Lung (tissue), 12 donors: ENCODE results near the gene CIBAR2. TPM values are rescaled to one million over a fixed set of nuclear protein-coding genes. Genes with fewer than 3 reads are reported as not detected.

ENCODE experiments used
- ATAC-seq: fragments of 200-7000 bp; cut with Tn5 transposase; one replicate; pipeline ENCODE4 v1.9.1; 2020; ENCODE audit warnings: moderate number of reproducible peaks; ENCODE audit not compliant: insufficient read depth, low FRiP score
- DNase-seq, 3 donors: peaks; one replicate each; pipeline ENCODE4 v3.0.0-alpha.2; 2013 to 2017
- H3K27ac ChIP-seq, 2 donors: one replicate each; pipeline ENCODE4 v1.5.1; 2013; ENCODE audit warnings: mild to moderate bottlenecking in 2 of 2, moderate library complexity in 2 of 2, control low read depth in 1 of 2, inconsistent platforms in 1 of 2, low read depth in 1 of 2, low read length in 1 of 2
- H3K27me3 ChIP-seq, 3 donors: one replicate each; pipeline ENCODE4 v1.5.1; 2013; ENCODE audit warnings: low read length in 2 of 3; ENCODE audit not compliant: control insufficient read depth in 3 of 3, insufficient read depth in 3 of 3
- H3K36me3 ChIP-seq, 4 donors: one replicate each; pipeline ENCODE4 v1.5.1; 2013; ENCODE audit warnings: low read length in 4 of 4, mild to moderate bottlenecking in 1 of 4, moderate library complexity in 1 of 4; ENCODE audit not compliant: control insufficient read depth in 4 of 4, insufficient read depth in 4 of 4
- H3K4me1 ChIP-seq, 5 donors: one replicate each; pipeline ENCODE4 v1.5.1; 2013; ENCODE audit warnings: low read length in 5 of 5, mild to moderate bottlenecking in 2 of 5, moderate library complexity in 1 of 5; ENCODE audit not compliant: control insufficient read depth in 5 of 5, insufficient read depth in 5 of 5
- H3K4me3 ChIP-seq: one replicate; pipeline ENCODE4 v1.5.1; 2013; ENCODE audit warnings: mild to moderate bottlenecking, control low read depth, moderate library complexity
- H3K9ac ChIP-seq, 2 donors: one replicate each; pipeline ENCODE4 v1.5.1; 2013; ENCODE audit warnings: low read length in 2 of 2, control low read depth in 1 of 2; ENCODE audit not compliant: insufficient read depth in 1 of 2
- H3K9me3 ChIP-seq, 4 donors: one replicate each; pipeline ENCODE4 v1.5.1; 2013; ENCODE audit warnings: low read length in 3 of 4, mild to moderate bottlenecking in 1 of 4, moderate library complexity in 1 of 4; ENCODE audit not compliant: control insufficient read depth in 4 of 4, insufficient read depth in 3 of 4
- CTCF ChIP-seq: IDR thresholded peaks from 2 replicates; pipeline ENCODE4 v1.5.1; 2012; ENCODE audit warnings: mild to moderate bottlenecking; ENCODE audit errors: control extremely low read depth, extremely low read depth
- WGBS, 2 donors: extraction: QIAGEN DNeasy Blood & Tissue Kit; methylation state at CpG; one replicate each; pipeline ENCODE4 v1.1.7; 2013; 5-methylcytosine and 5-hydroxymethylcytosine counted together
- polyA plus RNA-seq, 2 donors: library from polyadenylated mRNA; stranded (reverse); fragments of 200-250 nt; gene quantifications; one replicate each; pipeline ENCODE4 v1.2.1, GENCODE V29; 2013
- total RNA-seq, 2 donors: library from RNA; depleted of rRNA in 1 of 2; stranded (reverse); fragments of >200 nt in 1 of 2; gene quantifications; one replicate each; pipeline ENCODE4 v1.2.1, GENCODE V29; 2014 to 2021
- donor health status: control.
- donor health status: control.
- donor health status: Bipolar disorder and iron deficiency.
- donor health status: healthy.
- donor health status: DM: yes; HTN: yes; CAD: no.

Gene CIBAR2
- total and polyA plus RNA-seq, 4 donors: 11.8 to 49.0 (median 18.9) TPM

GRCh38 chr16:85150331-85150940 is 38.2 kb upstream of the CIBAR2 start:
- DNase-seq: no peak
- Histone ChIP-seq H3K9me3 (no peaks in the 10 kb centered on the region), H3K9ac (peak overlapping the region in 1 of 2 donors; percentile 24), H3K4me3 (no peak overlapping the region), H3K36me3 (no peaks in the 10 kb centered on the region), H3K27ac (no peak overlapping the region), H3K27me3 (no peaks in the 10 kb centered on the region), H3K4me1 (peaks cover 3 to 26% (median 14%) of the 10 kb centered on the region in 5 donors)
- no peak for ATAC-seq
- no peak for TF ChIP-seq CTCF
- 95 to 97% methylated on average over 9 of the region's 9 CpGs for WGBS, 2 donors

DNA sequence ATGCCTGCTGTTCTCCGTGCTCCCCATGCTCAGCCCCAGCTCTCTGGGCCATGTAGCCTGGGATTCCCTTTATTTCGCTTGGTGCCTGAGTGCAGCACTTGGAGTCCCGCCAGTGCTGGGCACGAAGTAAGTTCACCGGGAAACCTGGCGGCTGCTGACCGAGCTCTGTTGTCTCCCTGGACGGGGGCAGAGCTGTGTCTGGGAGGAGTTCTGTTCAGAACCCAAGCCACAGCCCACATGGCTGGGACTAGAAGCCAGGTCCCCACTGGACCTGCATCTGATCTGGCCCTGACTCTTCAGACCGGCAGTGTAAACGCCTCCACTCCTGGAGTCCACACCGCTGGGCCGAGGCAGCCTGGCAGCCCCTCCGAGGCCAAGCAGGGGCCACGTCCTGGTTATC is 37.5 kb upstream of the CIBAR2 start:
- no peak for TF ChIP-seq CTCF
- Histone ChIP-seq H3K4me3 (no peak overlapping the region), H3K27me3 (no peaks in the 10 kb centered on the region), H3K27ac (no peak overlapping the region), H3K9ac (no peak overlapping the region), H3K4me1 (peaks cover 3 to 26% (median 14%) of the 10 kb centered on the region in 5 donors), H3K9me3 (no peaks in the 10 kb centered on the region), H3K36me3 (no peaks in the 10 kb centered on the region)
- DNase-seq: peak in 1 of 3 donors; percentile 21
- WGBS, 2 donors: 71 to 90% methylated on average over 14 of the region's 14 CpGs
- ATAC-seq: no peak

- Histone ChIP-seq H3K36me3 (no peaks in the 10 kb centered on the region), H3K4me1 (peaks cover 3 to 26% (median 18%) of the 10 kb centered on the region in 5 donors), H3K27me3 (no peaks in the 10 kb centered on the region), H3K9ac (no peak overlapping the region), H3K9me3 (no peaks in the 10 kb centered on the region), H3K27ac (no peak overlapping the region), H3K4me3 (no peak overlapping the region)
- ATAC-seq (no peak), DNase-seq (peak in 2 of 3 donors; percentile 64 to 73)
- no peak for TF ChIP-seq CTCF
- WGBS, 2 donors: 46 to 67% methylated on average over 9 of the region's 9 CpGs
Measured at GRCh38 chr16:85148931-85149330, 36.7 kb upstream of the CIBAR2 start.
